ENCODE measurements around the gene CCDC88C.
A peak's percentile ranks its signal among the peaks of the same experiment; 100 is the strongest.
"Not testable (repeated sequence)": the region's sequence is repeated elsewhere in the genome, so short reads cannot be mapped to it uniquely, and the experiment has no call there.

The CCDC88C gene

DNA sequence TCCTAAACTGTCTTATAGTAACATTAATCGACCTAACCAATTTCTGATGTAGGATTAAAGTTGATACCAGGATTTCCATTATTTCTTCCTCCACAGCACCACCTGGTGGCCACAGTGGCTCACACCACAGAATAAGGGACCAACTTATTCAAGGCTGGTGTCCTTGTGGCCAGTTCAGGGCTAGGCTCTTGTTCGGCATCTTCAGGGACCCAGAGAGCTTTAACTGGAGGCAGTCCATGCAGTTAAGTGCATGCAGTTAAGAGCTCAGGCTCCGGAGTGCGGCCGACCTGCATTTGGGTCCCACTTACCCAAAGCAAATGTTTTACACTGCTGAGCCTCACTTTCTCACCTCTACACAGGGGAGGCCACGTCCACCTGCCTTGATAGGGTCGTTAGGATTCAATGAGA lies 131.1 kb downstream of the CCDC88C start:
- DNase-seq (ENCODE audit: low read depth in 2 of 2): peak; percentile 59 to 62

DNA sequence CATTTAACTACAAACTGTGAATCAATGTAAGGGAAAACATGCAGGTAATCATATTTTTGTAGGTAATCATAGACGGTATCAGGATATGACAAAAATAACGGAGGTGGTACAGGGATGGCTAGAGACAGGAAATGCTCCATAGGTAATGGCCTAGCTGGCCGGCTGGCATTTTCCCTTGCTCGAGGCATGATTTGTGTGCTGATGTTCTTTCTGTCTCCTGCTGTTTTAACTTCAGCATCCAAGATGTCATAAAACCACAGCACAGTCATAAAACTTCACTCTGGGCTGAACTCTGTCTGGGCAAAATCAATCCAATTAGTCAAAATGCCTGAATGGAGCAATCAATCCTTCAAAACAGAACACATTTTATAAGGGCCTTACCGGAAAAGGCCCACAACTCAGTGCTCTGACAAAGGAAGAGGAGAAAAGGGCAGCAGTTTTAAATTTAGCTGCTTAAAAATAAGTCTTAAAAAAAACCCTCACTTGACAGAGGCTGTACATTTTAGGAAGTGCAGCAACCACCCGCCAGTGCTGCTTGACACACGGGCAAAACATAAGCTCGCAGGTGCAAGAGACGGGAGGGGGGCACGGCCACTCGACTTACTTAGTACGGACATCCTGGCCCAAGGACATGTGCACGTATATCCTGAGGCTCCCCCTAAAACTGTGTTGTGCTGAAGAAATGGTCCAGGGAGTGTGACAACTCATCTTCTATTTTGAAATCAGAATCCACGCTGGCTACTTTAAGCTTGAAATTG lies 132.7 kb downstream of the CCDC88C start:
- peak; percentile 24 to 28 for DNase-seq (ENCODE audit: low read depth in 2 of 2)

DNA sequence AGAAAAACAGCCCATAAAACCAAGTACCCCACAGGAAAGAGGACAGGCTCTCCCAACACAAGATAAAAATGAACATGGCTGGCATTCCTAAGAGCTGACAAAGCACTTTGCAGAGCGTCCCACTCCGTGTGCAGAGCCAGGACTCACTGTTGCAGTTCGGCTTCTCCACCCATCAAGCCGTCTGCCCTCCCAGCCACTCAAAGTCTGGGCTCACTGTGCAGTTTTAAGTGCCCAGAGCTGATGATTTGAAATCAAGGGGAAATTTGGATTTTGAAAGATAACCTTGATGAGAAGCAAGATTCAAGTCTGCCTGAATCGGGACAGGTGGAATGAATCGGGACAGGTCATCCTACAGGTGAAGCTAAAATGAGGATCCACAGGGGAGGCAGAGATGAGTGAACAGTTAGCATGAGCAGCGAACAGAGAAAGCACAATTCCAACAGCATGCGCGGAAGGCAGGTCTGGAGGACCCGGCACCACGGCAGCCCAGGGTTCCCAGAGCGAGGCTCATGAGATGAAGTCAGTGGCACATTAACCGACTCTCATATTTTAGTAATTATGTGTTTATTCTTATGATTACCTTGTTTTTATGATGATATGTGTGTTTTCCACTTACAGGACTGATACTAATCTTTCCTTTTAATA lies 133.4 kb downstream of the CCDC88C start:
- peak; percentile 57 to 69 for DNase-seq (ENCODE audit: low read depth in 2 of 2)

DNA sequence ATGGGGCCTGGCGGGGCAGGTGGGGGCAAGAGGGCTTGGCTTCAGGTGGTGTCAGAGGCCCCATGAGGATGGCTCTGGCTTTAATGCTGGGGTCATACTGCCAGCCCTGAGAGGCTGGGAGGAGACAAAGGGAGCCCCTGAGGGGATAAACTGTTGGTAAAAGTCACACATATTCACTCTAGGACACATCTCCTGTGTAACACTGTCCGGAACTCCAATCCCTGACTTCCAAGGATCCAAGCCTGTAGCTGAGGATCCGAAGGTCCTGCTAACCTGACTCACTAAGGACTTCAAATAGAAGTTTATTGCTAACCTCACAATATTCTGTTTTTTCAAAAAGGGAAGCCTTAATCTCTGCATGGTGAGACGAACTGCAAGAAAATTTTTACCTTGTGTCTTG lies 134.0 kb downstream of the CCDC88C start:
- no peak for DNase-seq (ENCODE audit: low read depth in 2 of 2)

DNA sequence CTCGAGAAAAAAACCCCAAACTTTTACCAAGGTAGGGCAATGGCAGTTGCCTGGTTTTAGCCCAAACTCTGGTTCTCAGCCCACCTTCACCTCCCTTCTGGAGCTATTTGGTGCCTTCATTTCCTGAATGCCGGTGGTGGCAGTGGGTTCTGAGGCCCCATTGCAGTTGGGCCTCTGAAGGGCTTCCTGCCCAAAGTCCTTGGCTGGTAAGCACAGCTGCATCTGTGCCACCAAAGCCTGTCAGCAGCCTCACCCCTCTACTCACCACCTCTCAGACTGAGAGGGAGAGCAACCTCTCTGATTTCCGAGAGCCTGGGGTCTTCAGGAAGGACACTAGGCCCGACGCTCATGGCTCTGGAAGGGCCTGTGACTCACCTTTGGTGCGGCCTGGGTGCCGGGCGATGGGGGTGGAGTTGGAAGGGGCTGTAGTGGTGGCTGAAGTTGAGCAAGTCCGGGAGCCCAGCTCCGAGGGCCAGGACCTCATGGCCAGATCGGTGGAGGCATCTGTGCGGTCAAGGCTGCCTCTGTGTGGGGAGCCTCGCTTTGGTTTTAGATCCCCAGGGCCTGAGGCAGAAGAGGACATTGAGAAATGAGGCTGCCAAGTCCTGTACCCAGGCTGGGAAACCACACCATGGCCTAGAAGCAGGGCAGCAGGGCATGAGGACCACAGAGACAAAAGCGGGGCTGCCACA lies 134.5 kb downstream of the CCDC88C start:
- DNase-seq (ENCODE audit: low read depth in 2 of 2): no peak

DNA sequence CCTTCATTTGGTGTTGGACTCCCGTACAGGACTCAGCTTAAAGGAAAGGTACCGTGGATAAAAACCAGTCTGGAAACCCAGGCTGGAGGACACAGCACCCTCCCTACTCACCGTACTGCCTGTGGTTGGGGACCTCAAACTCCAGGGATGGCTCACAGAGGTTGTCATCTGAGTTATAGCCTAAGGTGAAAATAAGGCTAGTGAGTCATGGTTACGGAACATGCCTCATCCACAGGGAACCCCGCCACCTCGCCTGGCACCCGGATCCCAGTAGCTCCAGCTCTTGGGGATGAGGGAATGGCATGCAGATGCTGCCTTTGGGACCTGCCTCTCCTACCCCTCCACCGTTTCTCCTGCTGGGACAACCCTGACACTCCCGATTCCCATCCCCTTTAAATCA lies 136.3 kb downstream of the CCDC88C start:
- DNase-seq (ENCODE audit: low read depth in 2 of 2): no peak

DNA sequence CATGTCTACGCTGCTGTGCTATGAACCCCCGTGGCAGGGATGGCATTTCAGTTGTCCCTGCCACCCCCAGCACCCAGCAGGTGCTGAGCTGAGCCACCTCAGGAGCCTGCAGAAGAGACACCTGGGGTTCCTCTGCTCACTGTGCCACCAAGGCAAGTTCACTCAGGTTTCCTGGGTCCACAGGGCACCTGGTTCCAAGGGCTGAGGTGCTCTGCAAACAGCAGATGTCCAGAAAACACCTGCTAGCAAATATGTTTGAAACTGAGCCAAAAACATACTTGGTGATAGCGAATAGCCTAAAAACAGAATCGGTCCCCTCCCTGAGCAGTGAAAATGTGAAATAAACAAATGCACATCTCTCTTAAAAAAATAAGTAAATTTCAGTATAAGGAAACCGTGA lies 137.5 kb downstream of the CCDC88C start:
- no peak for DNase-seq (ENCODE audit: low read depth in 2 of 2)

DNA sequence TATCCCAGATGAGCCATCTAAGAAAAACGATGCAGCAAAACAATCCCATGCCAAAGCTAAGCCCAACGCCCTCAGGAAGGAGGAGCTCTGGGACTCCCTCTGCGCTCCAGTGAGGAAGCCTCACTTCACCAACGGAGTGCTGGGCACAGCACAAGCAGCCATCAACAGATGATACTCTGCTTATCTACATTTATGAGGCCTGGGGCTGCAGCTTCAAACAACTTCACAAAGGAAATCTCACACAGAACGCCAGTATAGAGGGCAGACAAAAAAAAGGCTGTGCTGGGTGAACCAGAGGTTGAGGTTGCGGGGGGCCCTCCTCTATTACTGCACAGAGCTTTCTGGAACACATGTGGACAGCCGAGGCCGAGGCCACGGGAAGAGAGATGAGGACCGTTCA lies 138.3 kb downstream of the CCDC88C start:
- DNase-seq (ENCODE audit: low read depth in 2 of 2): no peak

DNA sequence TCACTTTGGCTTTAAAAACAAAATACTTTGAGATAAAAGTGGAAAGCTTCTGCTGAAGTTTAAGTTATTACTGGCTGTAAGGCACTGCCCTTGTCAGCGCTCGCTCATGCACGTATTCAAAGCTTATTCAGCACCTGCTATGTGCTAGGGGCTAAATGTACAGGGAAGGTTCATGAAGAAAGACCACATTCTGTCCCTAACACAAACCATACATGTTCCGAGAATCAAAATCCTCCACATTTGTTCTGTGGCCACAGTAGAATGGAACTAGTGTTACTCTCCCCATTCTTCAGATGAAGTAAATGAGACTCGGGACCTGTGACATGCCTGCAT lies 139.3 kb downstream of the CCDC88C start:
- DNase-seq (ENCODE audit: low read depth in 2 of 2): no peak

DNA sequence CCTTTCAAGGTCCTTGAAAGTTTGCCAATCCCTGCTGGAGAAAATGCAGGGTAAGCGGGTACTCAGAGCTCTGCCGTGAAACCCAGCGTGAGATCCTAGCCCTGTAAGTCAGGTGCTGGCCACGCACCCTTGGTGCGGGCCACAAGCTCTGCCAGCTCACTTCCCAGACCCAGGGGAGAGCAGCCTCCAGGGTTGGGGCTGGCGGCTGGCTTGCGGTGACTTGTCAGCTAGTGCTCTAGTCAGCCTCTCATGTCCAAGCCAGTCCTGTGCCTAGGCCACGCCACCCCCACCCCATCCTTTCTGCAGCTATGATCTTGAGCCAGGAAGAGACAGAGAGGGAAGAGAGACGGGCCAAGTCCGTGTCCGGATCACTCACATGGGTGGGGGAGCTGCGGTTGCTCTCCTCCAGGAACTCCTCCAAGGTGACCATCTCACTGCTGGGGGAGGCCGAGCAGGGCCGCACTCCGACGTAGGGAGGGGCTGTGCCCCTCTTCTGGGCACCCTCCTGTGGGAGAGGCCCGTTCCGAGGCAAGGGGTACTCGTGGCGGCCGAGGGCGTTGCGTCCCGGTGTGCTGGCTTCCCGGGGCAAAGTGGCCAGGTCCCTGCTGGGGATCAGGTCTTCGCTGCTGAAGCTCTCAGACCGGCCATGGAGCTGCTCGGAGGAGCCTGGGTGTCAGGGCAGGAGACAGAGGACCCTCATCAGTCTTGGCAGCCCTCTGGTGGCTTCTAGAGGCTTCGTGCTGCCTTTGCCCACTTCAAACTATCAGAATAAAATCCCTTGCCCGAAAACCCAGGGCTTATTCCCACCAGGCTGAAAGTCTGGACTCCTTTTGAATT lies 139.9 kb downstream of the CCDC88C start:
- DNase-seq (ENCODE audit: low read depth in 2 of 2): no peak

DNA sequence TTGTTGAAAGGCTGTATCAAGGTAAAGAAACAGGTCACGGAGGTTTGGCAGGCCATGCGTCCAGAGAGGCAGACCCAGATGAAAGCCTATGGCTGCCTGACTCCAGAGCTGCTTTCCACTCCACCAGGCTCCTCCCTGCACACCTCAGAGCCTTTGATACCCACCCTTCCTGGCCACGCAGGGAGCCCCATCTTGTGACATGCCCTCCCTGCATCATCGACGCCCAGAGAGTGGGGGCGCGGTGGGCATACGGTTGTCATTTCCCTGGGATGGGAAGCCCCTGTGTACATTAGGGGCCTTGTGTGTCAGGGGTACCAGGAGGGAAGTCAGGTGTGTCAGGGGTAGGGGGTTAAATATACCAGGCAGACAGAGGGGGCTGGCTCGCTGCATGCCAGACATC lies 142.8 kb downstream of the CCDC88C start:
- no peak for DNase-seq (ENCODE audit: low read depth in 2 of 2)

DNA sequence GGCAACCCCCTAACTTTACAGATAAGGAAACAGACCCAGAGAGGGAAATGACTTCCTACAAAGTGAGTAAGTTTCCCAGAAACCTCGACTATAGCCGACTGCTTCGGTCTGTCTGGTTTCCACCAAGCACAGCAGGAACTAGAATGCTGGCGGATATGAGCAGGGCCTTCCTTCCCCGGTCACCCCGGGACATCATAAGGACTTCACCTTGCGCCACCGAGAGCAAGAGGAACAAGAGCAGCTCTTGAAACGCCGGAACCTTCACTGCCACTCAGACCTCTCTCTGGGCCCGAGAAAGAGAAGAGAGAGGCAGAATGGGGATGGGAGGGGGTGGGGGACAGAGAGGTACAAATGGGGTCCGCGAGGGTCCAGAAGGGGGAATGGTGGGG lies 143.7 kb downstream of the CCDC88C start:
- DNase-seq (ENCODE audit: low read depth in 2 of 2): no peak

DNA sequence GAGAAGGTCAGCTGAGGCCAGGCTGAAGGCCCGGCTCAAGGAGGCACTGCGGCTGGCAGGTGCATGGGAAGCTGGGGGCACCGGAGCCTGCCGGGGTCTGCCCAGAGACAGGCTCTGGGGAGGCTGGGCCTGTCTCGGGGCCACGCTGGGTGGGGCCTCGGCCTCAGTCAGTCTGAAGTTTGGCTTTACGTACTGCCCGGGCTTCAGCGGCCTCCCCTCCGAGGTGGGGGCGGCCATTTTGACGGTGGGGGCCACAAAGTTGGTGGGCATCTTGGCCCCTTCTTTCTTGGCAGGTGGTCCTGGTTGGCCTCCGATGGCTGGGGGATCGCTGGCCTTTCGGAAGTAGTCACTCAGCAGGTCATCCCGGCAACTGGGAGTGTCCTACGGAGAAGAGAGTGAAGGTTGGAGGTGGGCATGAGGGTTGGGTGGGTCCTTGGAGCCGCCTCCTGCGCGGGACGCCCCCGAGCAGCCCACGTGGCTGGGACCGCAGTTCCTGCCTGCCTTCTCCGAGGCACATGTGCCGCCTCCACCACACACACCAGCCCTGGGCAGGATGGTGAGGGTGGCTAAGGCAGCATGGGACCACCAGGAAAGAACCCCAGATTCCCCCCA lies 144.2 kb downstream of the CCDC88C start:
- no peak for DNase-seq (ENCODE audit: low read depth in 2 of 2)

DNA sequence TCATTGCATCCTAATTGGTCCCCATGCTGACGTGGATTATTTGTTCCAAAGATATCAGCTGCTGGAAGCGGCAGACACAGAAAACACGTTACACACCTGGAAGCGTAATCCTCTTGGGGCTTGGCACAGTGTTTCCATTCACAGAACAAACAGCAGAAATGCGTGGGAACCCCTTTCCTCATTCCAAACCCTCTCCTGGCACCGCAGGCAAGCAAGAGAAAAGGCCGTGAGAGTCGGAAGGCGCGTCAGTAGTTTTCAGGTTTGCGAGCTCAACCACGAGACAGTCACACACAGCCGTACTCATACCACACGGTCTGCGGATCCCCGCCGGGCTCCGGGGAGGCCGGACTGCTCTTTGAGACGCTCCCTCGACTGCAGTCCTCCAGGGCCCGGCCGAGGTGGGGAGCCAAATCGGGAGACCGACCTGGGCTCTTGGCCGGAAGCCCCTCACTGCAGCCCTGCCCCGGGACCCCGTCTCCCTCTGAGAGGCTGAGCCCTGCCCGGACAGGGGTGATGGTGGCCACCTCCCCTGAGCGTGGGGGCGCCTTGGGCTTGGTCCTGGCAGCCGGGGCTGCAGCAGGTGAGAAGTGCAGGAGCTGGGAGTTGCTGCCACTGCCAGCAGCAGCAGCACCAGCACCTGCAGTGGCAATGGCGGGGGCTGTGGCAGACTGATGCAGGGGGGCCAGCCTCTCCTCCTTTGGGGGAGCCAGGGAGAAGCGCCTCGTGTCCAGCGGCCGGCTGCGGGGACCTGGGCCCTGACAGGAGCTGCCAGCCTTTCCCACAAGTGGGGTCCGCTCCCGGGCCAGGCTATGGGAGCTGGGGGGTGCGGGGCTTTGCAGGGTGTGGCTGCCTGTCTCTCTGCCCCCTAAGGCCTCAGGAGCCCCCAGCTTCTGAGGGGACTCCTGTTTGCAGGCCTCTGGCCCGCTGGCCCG lies 145.0 kb downstream of the CCDC88C start:
- no peak for DNase-seq (ENCODE audit: low read depth in 2 of 2)

DNA sequence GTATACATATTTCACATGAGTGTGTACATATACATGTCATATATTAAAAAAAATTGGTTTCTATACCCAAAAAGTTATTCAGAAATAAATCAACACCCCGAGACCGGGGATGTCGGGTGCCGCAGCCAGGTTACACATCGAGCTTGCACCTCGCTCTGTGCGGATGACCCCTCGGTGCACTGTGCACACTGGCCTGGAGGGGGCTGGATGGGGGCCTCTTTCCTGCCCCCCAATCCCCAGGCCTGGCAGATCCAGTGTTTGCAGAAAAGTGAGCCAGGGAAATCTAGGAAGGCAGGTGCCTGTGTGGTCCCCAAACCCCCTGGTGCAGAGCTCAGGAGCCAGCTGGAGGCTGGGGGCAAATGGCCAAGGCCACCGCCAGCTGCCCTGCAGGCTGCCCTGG lies 146.0 kb downstream of the CCDC88C start:
- DNase-seq (ENCODE audit: low read depth in 2 of 2): no peak

DNA sequence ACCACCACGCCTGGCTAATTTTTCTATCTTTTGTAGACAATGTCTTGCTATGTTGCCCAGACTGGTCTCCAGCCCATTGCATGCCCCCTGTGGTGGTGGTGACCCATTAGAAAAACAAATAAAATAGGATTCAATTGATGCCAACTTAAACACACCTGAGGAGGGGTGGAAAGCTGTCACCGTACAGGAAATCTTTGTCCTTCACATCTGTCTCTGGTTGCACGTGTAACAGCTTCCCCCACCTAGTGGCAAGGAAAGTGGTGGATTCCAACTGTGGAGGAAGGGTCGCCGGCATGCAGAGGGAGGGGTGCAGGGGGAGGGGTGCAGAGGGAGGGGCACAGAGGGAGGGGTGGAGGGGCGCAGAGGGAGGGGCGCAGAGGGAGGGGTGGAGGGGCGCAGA lies 147.0 kb downstream of the CCDC88C start:
- no peak for DNase-seq (ENCODE audit: low read depth in 2 of 2)

DNA sequence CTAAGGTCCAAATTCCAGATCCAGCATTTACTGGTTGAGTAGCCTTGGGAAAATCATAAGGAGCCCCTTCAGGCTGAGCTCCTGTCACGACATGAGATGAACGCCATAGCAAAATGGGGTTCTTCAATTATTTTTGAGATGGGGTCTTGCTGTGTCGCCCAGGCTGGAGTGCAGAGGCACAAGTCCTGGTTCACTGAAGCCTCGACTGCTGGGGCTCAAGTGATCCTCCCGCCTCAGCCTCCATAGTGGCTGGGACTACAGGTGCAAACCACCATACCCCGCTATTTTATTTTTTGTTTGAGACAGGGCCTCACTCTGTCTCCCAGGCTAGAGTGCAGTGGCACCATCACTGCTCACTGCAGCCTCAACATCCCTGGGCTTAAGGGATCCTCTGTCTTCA lies 147.4 kb downstream of the CCDC88C start:
- DNase-seq (ENCODE audit: low read depth in 2 of 2): no peak

DNA sequence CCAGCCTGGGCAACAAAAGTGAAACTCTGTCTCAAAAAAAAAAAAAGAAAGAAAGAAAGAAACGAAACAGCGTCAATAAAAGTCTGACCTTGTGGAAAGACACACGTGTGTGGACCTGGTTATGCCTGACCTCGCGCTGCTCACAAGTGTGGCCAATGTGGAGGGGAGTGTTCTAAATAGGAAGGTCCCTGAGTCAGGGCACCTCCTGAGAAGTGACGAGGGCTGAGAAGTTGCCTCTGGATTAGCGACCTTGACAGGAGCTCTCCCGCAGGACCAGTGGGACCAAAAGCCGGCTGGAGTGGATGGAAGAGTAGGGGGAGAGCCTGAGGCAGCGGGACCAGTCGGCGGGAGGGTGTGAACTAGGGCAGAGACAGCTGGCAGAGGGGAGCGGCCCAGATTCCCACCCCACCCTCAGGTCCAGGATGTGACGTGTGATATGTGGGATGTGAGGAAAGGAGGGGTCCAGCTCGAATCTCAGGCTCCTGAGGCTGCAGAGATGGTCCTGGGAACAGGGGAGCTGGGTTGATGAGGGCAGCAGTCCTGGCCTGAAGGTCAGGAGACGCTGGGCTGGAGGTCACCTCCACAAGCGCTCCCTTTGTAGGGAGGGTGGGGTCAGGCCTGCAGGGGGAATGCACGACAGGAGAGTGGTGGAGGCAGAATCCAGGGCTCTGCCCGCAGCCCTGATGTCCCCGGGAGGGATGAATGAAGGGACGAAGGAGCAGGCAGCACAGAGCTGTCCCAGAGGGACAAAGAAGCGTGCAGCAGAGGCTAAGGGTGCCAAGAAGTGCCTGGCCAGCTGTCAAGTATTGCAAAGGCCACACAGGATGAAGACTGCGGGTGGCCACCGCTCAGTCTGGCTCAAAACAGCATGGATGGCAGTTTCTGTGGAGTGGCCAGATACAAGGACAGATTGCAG lies 148.3 kb downstream of the CCDC88C start:
- no peak for DNase-seq (ENCODE audit: low read depth in 2 of 2)

DNA sequence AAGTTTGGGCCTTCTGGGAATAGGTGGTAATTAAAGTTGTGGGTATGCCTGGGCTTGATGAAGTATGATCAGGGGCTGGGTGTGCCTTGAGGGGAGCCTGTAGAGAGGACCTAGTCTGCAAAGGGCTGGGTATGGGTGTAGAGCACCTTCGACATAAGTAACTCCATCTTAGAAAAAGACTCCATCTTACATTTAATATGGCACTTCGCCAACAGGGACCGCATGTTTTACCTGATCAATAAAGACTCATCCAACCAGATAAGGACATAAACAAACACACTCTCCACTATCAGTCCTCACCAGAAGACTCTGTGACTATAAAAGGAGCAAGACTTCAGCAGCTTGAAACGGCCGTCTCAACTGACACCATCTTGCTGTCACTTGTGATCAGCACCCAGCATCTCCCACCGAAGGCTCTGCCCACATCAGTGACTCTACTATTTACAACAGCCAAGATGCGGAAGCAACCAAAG lies 149.6 kb downstream of the CCDC88C start:
- DNase-seq (ENCODE audit: low read depth in 2 of 2): no peak

DNA sequence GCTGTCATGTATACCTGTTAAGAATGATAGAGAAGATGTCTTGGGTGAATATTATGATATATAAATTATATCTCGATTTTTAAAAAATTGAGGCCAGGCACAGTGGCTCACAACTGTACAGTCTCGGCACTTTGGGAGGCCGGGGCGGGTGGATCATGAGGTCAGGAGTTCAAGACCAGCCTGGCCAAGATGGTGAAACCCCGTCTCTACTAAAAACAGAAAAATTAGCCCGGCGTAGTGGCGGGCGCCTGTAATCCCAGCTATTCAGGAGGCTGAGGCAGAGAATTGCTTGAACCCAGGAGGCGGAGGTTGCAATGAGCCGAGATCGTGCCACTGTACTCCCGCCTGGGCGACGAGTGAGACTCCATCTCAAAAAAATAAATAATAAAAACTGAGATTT lies 151.3 kb downstream of the CCDC88C start:
- DNase-seq (ENCODE audit: low read depth in 2 of 2): not testable (repeated sequence)

All from fibroblast of skin of left quadriceps (primary cell).